Endodermal cell (in vitro differentiated cells): ENCODE results near the gene OTC. TPM values are rescaled to one million over a fixed set of nuclear protein-coding genes. Genes with fewer than 3 reads are reported as not detected.

Source experiments
- DNase-seq: peaks from one replicate; pipeline ENCODE4 v3.0.0-alpha.2; 2017
- H3K27ac ChIP-seq: 2 replicates; pipeline ENCODE4 v1.5.1; 2013; ENCODE audit warnings: mild to moderate bottlenecking, low read depth, low read length, moderate library complexity
- H3K27me3 ChIP-seq: 2 replicates; pipeline ENCODE4 v1.6.1; 2013; ENCODE audit warnings: mild to moderate bottlenecking, low read length, moderate library complexity; ENCODE audit not compliant: insufficient read depth, control insufficient read depth, poor library complexity, severe bottlenecking
- H3K36me3 ChIP-seq: 2 replicates; pipeline ENCODE4 v1.7.0; 2013; ENCODE audit warnings: mild to moderate bottlenecking, low read length, moderate library complexity; ENCODE audit not compliant: control insufficient read depth, insufficient read depth
- H3K4me1 ChIP-seq: one replicate; pipeline ENCODE4 v1.7.0; 2013; ENCODE audit warnings: low read length; ENCODE audit not compliant: control insufficient read depth, insufficient read depth
- H3K4me3 ChIP-seq: 2 replicates; pipeline ENCODE4 v1.5.1; 2013; ENCODE audit warnings: mild to moderate bottlenecking, low read length, moderate library complexity
- H3K9ac ChIP-seq: 2 replicates; pipeline ENCODE4 v1.6.1; 2013; ENCODE audit warnings: mild to moderate bottlenecking, low read length, moderate library complexity; ENCODE audit not compliant: poor library complexity, severe bottlenecking; ENCODE audit errors: extremely low read depth
- H3K9me3 ChIP-seq: 2 replicates; pipeline ENCODE4 v1.6.1; 2013; ENCODE audit warnings: mild to moderate bottlenecking, low read length, moderate library complexity; ENCODE audit not compliant: control insufficient read depth
- H3K27ac Mint-ChIP-seq: 2 replicates; pipeline ENCODE4 v1.8.0; 2020; ENCODE audit warnings: mixed read lengths
- H3K27me3 Mint-ChIP-seq: 2 replicates; pipeline ENCODE4 v1.8.0; 2021; ENCODE audit warnings: mild to moderate bottlenecking, mixed read lengths; ENCODE audit not compliant: insufficient read depth
- H3K36me3 Mint-ChIP-seq: 2 replicates; pipeline ENCODE4 v1.8.0; 2020; ENCODE audit warnings: low read depth, mixed read lengths
- H3K4me1 Mint-ChIP-seq: 2 replicates; pipeline ENCODE4 v1.8.0; 2020; ENCODE audit warnings: mixed read lengths
- H3K4me3 Mint-ChIP-seq: 2 replicates; pipeline ENCODE4 v1.8.0; 2020; ENCODE audit warnings: mild to moderate bottlenecking, moderate library complexity, mixed read lengths
- H3K9me3 Mint-ChIP-seq: 2 replicates; pipeline ENCODE4 v1.8.0; 2020; ENCODE audit warnings: mild to moderate bottlenecking, mixed read lengths
- WGBS, 2 experiments: methylation state at CpG; one replicate each; pipeline versions ENCODE4 v1.1.5 to v1.1.7; 2013; ENCODE audit warnings: missing lambda C conversion rate in 2 of 2, mixed read lengths in 1 of 2; ENCODE audit not compliant: insufficient coverage in 1 of 2, insufficient read length in 1 of 2; 5-methylcytosine and 5-hydroxymethylcytosine counted together
- total RNA-seq, 2 donors: library from RNA; stranded (reverse); fragmentation: NEBNext Ultra II Directional in 1 of 2; extraction: Animal tissue kit (Norgen Biotek cat#: 25700) in 1 of 2; gene quantifications; 2 replicates in 1 of 2; 3 replicates in 1 of 2; pipeline ENCODE4 v1.2.1, GENCODE V29; 2021
- TF ChIP-seq, protein P1 (sequence below): fragments of 200-600 bp; sonication (generic); conservative IDR thresholded peaks from 2 replicates; pipeline ENCODE4 v1.5.0; 2021; ENCODE audit warnings: antibody characterized with exemption, mild to moderate bottlenecking

OTC gene
- total RNA-seq, 2 donors from 2014 or later = not detected

DNA sequence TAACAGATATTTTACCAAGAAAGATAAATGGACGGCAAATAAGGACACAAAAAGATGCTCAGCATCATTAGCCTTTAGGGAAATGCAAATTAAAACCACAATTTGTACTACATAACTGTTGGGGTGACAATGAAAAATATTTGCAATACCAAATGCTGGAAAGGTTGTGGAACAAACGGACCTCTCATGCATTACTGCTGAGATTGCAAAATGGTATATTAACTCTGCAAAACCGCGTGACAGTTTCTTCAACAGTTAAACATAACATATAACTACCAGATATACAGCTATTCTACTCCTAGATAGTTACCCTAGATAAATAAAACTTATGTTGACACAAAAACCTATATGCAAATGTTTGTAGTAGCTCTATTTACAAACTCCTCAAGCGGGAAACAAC is 6.3 kb upstream of the OTC start:
- Mint-ChIP-seq H3K9me3 (peaks cover 40% of the 10 kb centered on the region), H3K4me1 (no peaks in the 10 kb centered on the region), H3K36me3 (no peaks in the 10 kb centered on the region), H3K4me3 (no peak overlapping the region), H3K27ac (no peak overlapping the region), H3K27me3 (peaks cover 2% of the 10 kb centered on the region)
- Histone ChIP-seq H3K9ac (no peak overlapping the region), H3K27me3 (no peaks in the 10 kb centered on the region), H3K4me3 (no peak overlapping the region), H3K4me1 (no peaks in the 10 kb centered on the region), H3K9me3 (no peaks in the 10 kb centered on the region), H3K36me3 (no peaks in the 10 kb centered on the region), H3K27ac (no peak overlapping the region)
- TF ChIP-seq, protein P1, sequence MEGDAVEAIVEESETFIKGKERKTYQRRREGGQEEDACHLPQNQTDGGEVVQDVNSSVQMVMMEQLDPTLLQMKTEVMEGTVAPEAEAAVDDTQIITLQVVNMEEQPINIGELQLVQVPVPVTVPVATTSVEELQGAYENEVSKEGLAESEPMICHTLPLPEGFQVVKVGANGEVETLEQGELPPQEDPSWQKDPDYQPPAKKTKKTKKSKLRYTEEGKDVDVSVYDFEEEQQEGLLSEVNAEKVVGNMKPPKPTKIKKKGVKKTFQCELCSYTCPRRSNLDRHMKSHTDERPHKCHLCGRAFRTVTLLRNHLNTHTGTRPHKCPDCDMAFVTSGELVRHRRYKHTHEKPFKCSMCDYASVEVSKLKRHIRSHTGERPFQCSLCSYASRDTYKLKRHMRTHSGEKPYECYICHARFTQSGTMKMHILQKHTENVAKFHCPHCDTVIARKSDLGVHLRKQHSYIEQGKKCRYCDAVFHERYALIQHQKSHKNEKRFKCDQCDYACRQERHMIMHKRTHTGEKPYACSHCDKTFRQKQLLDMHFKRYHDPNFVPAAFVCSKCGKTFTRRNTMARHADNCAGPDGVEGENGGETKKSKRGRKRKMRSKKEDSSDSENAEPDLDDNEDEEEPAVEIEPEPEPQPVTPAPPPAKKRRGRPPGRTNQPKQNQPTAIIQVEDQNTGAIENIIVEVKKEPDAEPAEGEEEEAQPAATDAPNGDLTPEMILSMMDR = no peak
- WGBS, 2 experiments = 0 to 50% methylated on average over 1 to 4 of the region's 5 CpGs
- no peak for DNase-seq

DNA sequence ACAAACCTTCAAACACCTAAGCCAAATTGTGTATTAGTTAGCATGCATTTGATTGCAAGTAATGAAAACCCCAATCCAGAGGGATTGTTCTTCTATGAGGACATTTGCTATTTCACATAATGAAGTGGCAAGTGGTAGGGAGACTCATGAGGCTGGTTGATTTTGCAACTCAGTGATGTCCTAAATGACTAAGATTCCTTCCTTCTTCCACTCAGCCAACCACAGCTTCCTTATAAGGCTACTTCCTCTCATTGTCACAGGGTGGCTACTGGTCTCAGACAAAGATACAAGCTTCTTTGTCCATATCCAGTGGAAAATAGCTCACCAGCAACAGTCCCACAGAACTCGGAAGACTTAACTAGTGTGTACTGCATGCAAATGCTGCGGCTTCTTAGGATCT is 5.3 kb upstream of the OTC start:
- Histone ChIP-seq H3K9me3 (no peaks in the 10 kb centered on the region), H3K27ac (no peak overlapping the region), H3K36me3 (no peaks in the 10 kb centered on the region), H3K9ac (no peak overlapping the region), H3K4me3 (no peak overlapping the region), H3K27me3 (no peaks in the 10 kb centered on the region), H3K4me1 (no peaks in the 10 kb centered on the region)
- WGBS, 2 experiments = 88% methylated on average over 1 of the region's 2 CpGs; no CpG with 5 or more reads in 1 of the 2 experiments
- H3K4me3 Mint-ChIP-seq = no peak overlapping the region
- TF ChIP-seq, protein P1 = no peak
- no peak for DNase-seq
- no peaks in the 10 kb centered on the region for H3K4me1 Mint-ChIP-seq
- H3K27ac Mint-ChIP-seq = no peak overlapping the region
- H3K27me3 Mint-ChIP-seq = peaks cover 2% of the 10 kb centered on the region
- H3K36me3 Mint-ChIP-seq = no peaks in the 10 kb centered on the region
- peaks cover 41% of the 10 kb centered on the region for H3K9me3 Mint-ChIP-seq

DNA sequence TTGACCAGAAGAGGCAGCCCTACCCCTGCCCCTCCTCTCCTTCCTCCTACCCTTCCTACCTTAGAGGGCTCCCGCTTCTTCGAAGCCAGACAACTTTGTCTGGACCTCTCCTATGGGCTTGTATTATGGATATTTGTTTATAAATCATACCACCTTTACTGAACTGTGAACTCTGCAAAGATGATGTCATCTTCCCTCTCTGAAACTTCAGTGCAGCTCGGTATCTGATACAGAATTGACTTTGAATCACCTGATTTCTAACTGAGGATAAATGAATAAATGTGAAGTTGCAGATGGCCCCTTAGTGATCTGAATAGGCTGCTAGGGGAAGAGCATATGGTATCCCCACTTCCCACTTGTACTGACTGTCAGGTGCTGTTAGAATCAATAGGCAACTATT is 1.1 kb upstream of the OTC start:
- H3K9me3 Mint-ChIP-seq = peaks cover 50% of the 10 kb centered on the region
- TF ChIP-seq, protein P1 = no peak

More for the DNA sequence above, 1.1 kb upstream of the OTC start:
- Histone ChIP-seq H3K36me3 (no peaks in the 10 kb centered on the region), H3K4me3 (no peak overlapping the region), H3K9ac (no peak overlapping the region), H3K4me1 (no peaks in the 10 kb centered on the region), H3K27me3 (no peaks in the 10 kb centered on the region), H3K27ac (no peak overlapping the region), H3K9me3 (no peaks in the 10 kb centered on the region)
- no peak overlapping the region for H3K4me3 Mint-ChIP-seq
- H3K27ac Mint-ChIP-seq = no peak overlapping the region
- H3K4me1 Mint-ChIP-seq = no peaks in the 10 kb centered on the region
- H3K36me3 Mint-ChIP-seq = no peaks in the 10 kb centered on the region
- H3K27me3 Mint-ChIP-seq = peaks cover 2% of the 10 kb centered on the region
- no peak for DNase-seq
- 100% methylated on average over 1 of the region's 3 CpGs; no CpG with 5 or more reads in 1 of the 2 experiments for WGBS, 2 experiments
